DND-41 (cell line): Measurements from ENCODE around the gene RNF26.
A peak's percentile ranks its signal among the peaks of the same experiment; 100 is the strongest.

Experiments
- ATAC-seq: fragments of 200-7000 bp; cut with Tn5 transposase; 3 replicates; pipeline ENCODE4 v1.9.1; 2021; ENCODE audit warnings: low read depth; ENCODE audit not compliant: insufficient read depth
- DNase-seq: peaks from one replicate; pipeline ENCODE4 v3.0.0-alpha.2; 2020
- H2AFZ ChIP-seq: 2 replicates; pipeline ENCODE4 v1.6.0; 2012; ENCODE audit warnings: low read depth, low read length
- H3K27ac ChIP-seq: 2 replicates; pipeline ENCODE4 v1.5.1; 2012; ENCODE audit warnings: low read length, inconsistent platforms
- H3K27me3 ChIP-seq: fragments of 200-600 bp; sonication (generic); 2 replicates; pipeline ENCODE4 v1.6.0; 2012; ENCODE audit warnings: low read length, mild to moderate bottlenecking, inconsistent platforms; ENCODE audit not compliant: insufficient read depth, poor library complexity
- H3K36me3 ChIP-seq: 2 replicates; pipeline ENCODE4 v1.5.1; 2012; ENCODE audit warnings: low read length, inconsistent platforms; ENCODE audit not compliant: insufficient read depth
- H3K4me1 ChIP-seq: 2 replicates; pipeline ENCODE4 v1.5.1; 2012; ENCODE audit warnings: mild to moderate bottlenecking, low read length; ENCODE audit not compliant: insufficient read depth
- H3K4me2 ChIP-seq: 2 replicates; pipeline ENCODE4 v1.6.0; 2012; ENCODE audit warnings: mild to moderate bottlenecking, moderate library complexity, low read length, inconsistent platforms; ENCODE audit not compliant: insufficient read depth
- H3K4me3 ChIP-seq, 2 experiments: fragments of 200-600 bp in 1 of 2; shearing (Covaris generic) in 1 of 2; 2 replicates each; pipeline ENCODE4 v1.5.1; 2012 to 2016; ENCODE audit warnings: inconsistent platforms in 2 of 2, low read length in 2 of 2, mild to moderate bottlenecking in 2 of 2, low read depth in 1 of 2, moderate library complexity in 1 of 2
- H3K79me2 ChIP-seq: 2 replicates; pipeline ENCODE4 v1.6.0; 2012; ENCODE audit warnings: low read length, inconsistent platforms; ENCODE audit not compliant: insufficient read depth
- H3K9ac ChIP-seq: 2 replicates; pipeline ENCODE4 v1.6.0; 2012; ENCODE audit warnings: low read depth, mild to moderate bottlenecking, inconsistent platforms, low read length, moderate library complexity
- H3K9me3 ChIP-seq: 2 replicates; pipeline ENCODE4 v1.5.1; 2012; ENCODE audit warnings: low read length, moderate library complexity, mild to moderate bottlenecking, inconsistent platforms; ENCODE audit not compliant: insufficient read depth, severe bottlenecking
- H4K20me1 ChIP-seq: 2 replicates; pipeline ENCODE4 v1.6.0; 2012; ENCODE audit warnings: low read length; ENCODE audit not compliant: insufficient read depth
- EZH2 ChIP-seq: IDR thresholded peaks from 3 replicates; pipeline ENCODE4 v1.6.1; 2012; ENCODE audit warnings: borderline replicate concordance, low read depth, mild to moderate bottlenecking, moderate library complexity, low read length, inconsistent platforms; ENCODE audit not compliant: severe bottlenecking
- TF ChIP-seq, protein P1 (sequence below): IDR thresholded peaks from 2 replicates; pipeline ENCODE4 v1.5.1; 2012; ENCODE audit warnings: borderline replicate concordance, low read length, moderate library complexity, mild to moderate bottlenecking; ENCODE audit not compliant: poor library complexity, severe bottlenecking; ENCODE audit errors: extremely low read depth

The RNF26 gene

DNA sequence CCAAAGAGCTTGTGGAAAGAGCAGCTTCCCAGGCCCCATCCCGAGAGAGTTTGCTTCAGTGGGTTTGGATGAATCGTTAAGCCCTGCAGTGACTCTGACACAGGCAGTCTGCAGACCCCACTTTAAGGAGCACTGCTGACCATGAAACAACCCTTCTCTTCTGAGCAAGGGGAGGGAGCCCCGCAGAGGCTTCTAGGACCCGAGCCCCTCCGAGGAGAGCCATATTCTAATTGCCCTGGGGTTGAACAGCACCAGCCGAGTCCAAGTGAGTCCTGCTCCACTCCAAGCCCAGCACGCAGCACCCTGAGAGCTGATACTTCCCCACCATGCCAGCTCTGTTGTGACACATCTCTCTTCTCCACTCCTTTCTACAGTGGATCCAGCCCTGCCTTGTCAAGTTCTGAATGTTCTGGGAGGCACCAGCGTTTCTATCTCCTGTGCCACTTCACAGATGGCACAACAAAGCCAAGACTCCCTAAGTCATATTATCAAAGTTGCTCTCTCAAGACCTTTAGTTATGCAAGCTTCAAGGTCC lies 36.8 kb downstream of the RNF26 start:
- no peak overlapping the region for H3K9ac ChIP-seq
- H3K4me1 ChIP-seq, result no peaks in the 10 kb centered on the region
- no peaks in the 10 kb centered on the region for H3K79me2 ChIP-seq
- no peaks in the 10 kb centered on the region for H3K9me3 ChIP-seq
- no peak for TF ChIP-seq EZH2
- TF ChIP-seq, protein P1, sequence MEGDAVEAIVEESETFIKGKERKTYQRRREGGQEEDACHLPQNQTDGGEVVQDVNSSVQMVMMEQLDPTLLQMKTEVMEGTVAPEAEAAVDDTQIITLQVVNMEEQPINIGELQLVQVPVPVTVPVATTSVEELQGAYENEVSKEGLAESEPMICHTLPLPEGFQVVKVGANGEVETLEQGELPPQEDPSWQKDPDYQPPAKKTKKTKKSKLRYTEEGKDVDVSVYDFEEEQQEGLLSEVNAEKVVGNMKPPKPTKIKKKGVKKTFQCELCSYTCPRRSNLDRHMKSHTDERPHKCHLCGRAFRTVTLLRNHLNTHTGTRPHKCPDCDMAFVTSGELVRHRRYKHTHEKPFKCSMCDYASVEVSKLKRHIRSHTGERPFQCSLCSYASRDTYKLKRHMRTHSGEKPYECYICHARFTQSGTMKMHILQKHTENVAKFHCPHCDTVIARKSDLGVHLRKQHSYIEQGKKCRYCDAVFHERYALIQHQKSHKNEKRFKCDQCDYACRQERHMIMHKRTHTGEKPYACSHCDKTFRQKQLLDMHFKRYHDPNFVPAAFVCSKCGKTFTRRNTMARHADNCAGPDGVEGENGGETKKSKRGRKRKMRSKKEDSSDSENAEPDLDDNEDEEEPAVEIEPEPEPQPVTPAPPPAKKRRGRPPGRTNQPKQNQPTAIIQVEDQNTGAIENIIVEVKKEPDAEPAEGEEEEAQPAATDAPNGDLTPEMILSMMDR, result no peak
- no peaks in the 10 kb centered on the region for H3K36me3 ChIP-seq
- H3K27ac ChIP-seq, result no peak overlapping the region
- no peak overlapping the region for H2AFZ ChIP-seq
- no peak for DNase-seq
- H3K4me3 ChIP-seq, result no peak overlapping the region
- H4K20me1 ChIP-seq, result no peaks in the 10 kb centered on the region
- peaks cover 18% of the 10 kb centered on the region for H3K27me3 ChIP-seq
- no peak for ATAC-seq
- H3K4me2 ChIP-seq, result no peak overlapping the region

DNA sequence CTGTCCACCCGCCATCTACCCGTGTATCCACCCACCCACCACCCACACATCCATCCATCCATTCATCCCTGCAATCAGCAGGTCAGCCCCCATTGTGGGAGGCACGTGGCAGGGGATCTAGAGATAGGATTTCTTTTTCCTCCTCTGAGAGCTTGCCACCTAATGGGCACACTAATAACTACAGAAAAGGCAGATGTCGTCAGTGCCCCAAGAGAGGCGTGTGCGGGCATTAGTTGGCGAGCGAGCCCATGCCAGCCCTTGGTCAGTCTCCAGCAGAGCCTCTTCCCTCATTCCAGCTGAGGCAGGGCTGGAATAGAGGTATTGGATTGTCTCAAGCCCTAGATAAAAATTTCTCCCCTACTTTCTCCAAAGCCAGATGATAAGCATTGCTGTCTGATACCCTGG lies 37.5 kb downstream of the RNF26 start:
- H3K4me2 ChIP-seq, result no peak overlapping the region
- H3K9me3 ChIP-seq, result no peaks in the 10 kb centered on the region
- no peak overlapping the region for H3K4me3 ChIP-seq
- H3K36me3 ChIP-seq, result no peaks in the 10 kb centered on the region
- H3K27me3 ChIP-seq, result peaks cover 16% of the 10 kb centered on the region
- H3K27ac ChIP-seq, result no peak overlapping the region
- ATAC-seq, result no peak; the same call in 2 of the 3 replicates
- no peaks in the 10 kb centered on the region for H3K79me2 ChIP-seq
- no peak overlapping the region for H2AFZ ChIP-seq
- no peak overlapping the region for H3K9ac ChIP-seq
- H3K4me1 ChIP-seq, result no peaks in the 10 kb centered on the region
- TF ChIP-seq, protein P1, result peak; percentile 26
- no peak for TF ChIP-seq EZH2
- no peak for DNase-seq
- H4K20me1 ChIP-seq, result no peaks in the 10 kb centered on the region

- Histone ChIP-seq H2AFZ (no peak overlapping the region), H3K9ac (no peak overlapping the region), H3K4me2 (no peak overlapping the region), H3K36me3 (no peaks in the 10 kb centered on the region), H3K9me3 (no peaks in the 10 kb centered on the region), H3K27me3 (peaks cover 9% of the 10 kb centered on the region), H3K4me3 (no peak overlapping the region), H3K27ac (no peak overlapping the region), H3K4me1 (no peaks in the 10 kb centered on the region), H3K79me2 (no peaks in the 10 kb centered on the region), H4K20me1 (no peaks in the 10 kb centered on the region)
- no peak for DNase-seq
- no peak for ATAC-seq
- TF ChIP-seq, protein P1, result no peak
- no peak for TF ChIP-seq EZH2
Observed at GRCh38 chr11:119372260-119373058, 38.1 kb downstream of the RNF26 start.
